ENCODE measurements around the gene LIPA.
"Not testable (repeated sequence)": the region's sequence is repeated elsewhere in the genome, so short reads cannot be mapped to it uniquely, and the experiment has no call there.

Gene LIPA

GRCh38 chr10:89251409-89252224 is at the start of gene LIPA:
LIPA (minus strand) TSS chr10:89251775; CDS start chr10:89247648, 4,127 bp downstream.
- peak; percentile 94 for DNase-seq

GRCh38 chr10:89301232-89301631 is 49.7 kb upstream of the LIPA start:
- no peak for DNase-seq

- DNase-seq: no peak
These were observed 47.5 kb upstream of the LIPA start for GRCh38 chr10:89299031-89299430.

DNA sequence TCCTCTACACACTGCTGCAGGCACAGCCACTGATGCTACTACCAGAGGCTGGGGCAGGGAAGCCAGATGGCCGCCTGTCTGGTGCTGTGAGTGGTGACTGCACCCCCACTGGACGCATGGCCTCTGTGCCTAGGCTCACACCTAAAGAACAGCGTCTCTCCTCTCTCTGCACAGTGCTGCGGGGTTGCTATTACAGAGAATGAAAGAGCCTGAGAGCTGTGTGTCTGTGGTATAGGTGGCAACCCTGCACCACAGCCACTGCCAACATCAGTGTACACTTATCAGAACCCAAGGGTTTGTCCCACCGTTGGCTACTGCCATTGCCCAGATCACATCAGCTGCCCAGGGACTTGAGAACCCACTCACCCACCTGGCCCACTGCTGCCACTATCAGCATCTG is 46.2 kb upstream of the LIPA start:
- DNase-seq: no peak

DNA sequence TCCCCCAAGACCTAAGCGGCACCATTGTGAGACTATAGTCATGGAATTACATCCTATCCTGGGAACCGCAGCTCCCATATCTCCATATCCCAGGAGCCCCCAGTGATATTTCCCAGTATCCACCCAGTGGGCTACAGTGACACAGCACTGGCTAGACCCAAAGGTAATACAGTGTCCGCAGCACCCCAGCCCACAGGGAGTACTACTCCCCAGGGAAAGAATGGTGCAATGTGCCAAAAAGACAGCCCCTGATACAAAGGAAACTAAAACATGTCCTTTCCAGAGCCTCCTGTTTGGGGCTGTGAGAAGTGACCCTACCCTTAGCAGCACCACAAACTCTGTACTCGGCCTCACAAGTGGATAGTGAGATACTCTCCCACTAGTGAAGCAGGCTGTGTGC is 45.8 kb upstream of the LIPA start:
- no peak for DNase-seq

DNA sequence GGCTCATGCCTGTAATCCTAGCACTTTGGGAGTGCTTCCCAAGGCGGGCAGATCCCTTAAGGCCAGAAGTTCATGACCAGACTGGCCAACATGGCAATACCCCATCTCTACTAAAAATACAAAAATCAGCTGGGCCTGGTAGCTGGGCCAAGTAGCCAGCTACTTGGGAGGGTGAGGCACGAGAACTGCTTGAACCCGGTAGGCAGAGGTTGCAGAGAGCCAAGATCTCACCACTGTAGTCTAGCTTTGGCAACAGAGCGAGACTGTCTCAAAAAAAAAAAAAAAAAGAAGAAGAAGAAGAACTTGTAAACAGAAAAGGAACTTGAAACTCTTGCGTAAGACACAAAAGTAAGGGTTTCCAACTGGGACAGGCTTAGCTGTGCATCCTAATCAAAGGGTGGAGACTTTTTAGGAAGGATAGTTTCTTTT is 44.7 kb upstream of the LIPA start:
- no peak for DNase-seq

DNA sequence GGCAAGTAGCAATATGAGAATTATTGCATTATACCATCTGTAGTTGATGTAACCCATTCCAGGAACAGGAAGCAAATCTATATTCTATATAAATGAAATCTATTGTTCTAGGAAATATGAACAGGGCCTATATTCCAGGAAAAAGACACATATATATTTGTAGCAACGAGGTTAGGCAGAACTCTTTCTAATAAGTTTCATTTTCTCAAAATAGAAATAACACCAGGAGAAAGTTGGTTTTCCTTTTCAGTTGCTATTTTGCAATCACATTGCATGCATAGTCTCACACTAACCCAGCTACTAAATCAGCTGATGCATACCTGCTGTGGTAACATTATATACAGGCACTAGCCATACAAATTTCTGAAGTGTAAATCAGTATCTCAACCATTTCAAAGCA is 44.0 kb upstream of the LIPA start:
- DNase-seq: no peak

DNA sequence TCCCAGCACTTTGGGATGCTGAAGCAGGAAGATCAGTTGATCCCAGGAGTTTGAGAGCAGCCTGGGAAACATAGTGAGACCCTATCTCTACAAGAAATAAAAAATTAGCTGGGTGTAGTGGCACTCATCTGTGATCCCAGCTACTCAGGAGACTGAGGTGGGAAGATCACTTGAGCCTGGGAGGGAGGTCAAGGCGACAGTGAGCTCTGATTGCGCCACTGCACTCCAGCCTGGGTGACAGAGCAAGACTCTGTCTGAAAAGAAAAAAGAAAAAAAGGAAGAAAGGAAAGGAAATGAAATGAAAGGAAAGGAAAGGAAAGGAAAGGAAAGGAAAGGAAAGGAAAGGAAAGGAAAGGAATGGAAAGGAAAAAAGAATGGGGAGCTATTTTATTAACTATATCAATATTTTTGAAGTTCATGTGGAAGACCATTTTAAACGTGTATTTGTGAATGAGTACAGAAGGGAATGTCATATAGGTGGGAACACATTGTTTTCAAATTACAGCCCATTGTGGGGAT is 43.2 kb upstream of the LIPA start:
- DNase-seq: no peak

GRCh38 chr10:89285303-89285702 is 33.7 kb upstream of the LIPA start:
- DNase-seq: not testable (repeated sequence)

- not testable (repeated sequence) for DNase-seq
These were observed 33.1 kb upstream of the LIPA start for GRCh38 chr10:89284711-89285110.

DNA sequence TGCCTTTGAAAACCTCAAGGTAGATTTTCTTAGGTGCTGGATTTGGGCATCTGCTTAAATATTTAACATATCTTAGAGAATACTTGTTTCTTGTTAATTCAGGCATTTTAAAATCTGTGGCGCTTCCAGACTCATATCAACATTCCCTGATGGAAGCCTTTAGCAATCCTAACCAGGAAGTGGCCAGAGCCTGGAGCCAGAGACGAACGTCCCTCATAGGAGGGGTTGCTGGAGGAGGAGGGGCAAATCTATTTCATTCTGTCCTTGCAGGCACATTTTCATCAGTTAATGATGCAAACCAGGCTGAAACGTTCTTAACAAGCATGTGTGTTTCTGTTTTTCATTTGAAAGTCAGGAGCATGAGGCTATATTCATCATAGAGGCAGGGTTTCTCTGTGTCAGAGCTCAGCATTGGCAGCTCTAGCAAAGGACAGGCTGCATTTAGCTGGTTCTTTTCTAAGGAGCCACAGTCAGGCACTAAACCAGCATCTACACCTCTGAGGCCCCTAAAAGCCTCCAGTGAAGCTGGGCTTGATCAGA is 32.4 kb upstream of the LIPA start:
- DNase-seq: no peak

DNA sequence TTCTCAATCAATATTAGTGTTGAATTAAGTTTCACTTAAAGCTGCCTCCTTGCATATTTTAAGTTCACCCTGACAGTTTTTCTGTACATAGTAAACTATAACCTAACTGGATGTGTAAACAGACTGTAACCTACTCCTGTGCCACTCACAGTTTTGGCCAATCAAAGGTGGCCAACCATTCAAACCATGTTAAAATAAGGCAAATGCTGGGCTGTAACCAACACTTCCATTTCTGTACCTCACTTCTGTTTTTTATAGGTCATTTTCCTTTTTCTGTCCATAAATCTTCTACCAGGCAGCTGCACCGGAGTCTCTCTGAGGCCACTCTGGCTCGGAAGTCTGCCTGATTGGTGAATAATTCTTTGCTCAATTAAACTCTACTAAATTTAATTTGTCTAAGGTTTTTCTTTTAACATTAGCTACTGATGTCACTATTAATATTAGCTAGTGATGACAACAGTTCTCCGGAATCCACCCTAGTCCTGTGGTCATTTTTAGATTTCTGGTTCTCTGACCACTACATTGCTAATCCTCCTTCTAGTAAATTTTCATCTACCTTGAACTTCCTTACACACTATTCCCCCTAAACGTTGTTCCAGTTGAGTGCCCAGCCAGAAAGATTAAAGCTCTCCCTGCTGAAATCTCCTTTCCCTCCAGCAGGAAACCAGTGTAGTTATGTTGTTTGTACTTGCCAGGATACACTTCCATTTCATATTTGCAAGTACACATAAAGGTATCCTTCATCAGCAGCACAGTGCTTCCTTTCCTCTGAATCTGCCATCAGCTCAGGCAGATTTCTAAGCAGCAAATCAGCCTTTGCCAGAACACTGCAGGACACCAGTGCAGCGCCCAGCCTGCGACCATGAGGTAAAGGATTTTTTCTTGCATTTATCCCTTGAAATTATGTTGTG is 31.7 kb upstream of the LIPA start:
- DNase-seq: no peak

GRCh38 chr10:89281606-89282395 is 30.2 kb upstream of the LIPA start:
- no peak for DNase-seq

DNA sequence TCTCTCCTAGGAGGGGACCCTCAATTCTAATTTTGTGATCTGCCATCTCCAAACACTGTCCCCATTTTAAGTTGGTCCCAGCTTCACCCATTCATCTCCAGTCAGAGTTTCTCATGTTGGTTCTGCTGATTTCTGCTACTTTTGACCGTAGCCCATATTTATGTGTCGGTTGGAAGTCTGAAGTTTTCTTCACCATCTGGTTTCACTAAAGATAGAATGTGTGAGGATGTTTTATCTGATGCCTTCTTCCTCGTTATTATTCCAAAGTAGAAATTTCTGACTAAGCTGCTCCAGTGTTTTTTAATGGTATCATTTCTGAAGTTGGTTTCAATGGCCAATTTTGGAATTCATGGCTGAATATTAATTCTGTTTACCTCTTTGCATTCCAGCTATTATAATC is 28.9 kb upstream of the LIPA start:
- DNase-seq: no peak

DNA sequence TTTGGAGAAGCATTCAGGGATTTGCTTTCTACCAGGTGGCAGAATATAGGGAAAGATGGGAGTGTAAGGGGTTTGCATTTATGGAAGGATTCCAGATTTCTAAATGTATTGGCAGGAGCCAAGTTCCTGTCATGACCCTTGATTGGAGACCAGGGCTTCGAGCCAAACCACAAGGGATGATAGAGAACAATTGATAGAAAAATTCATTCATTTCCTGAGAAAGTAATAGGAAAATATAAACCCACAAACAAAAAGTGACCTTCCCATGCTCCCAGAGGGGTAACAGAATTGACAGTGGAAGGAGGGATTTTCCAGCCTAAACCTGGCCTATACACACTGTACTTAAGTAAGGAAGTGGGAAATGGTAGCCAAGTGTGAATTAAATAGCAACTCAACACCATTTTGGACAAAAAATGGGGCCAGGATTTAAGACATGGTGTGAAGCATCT is 27.9 kb upstream of the LIPA start:
- no peak for DNase-seq

- no peak for DNase-seq
These were observed 27.4 kb upstream of the LIPA start for GRCh38 chr10:89278900-89279392.

DNA sequence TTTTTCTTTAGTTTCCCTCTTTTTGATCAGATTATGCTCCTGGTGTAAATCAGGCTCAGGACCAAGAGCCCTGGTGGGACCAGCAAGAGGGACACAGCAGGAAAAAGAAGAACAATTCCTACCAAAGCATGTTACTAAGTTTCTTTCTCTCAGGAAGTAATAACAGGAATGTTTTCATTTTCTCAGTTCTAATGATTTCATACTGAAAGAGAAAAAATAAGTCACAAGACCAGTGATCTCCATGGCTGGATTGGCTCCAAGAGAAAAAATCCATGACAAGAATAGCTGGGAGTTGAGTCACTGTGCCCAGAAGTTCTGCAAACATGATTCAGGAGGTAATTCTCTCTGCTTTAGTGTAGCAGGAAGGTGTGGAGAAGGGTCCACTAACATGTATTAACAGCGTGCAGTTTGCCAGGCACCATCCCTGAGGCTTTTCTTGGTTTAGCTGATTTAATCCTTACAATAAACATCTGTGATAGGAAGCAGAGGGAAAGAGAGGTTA is 26.5 kb upstream of the LIPA start:
- no peak for DNase-seq

DNA sequence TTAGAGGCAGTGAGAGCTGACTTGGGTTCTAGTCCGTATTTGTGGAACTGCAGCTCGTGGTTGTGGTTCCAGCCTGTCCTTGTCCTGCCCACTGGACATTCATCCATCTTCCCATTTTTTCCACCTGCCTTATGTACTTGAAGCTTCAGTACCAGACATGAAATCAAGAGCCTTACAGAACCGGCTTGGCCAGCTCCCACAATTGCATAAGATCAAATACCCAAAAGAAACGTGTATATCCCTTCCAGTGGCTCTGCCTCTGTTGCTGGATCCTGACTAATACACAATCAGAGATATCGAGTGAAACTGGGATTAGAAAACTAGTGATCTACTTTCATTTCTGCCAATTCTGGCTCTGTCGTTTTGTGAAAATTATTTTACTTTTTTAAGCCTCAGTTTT is 23.8 kb upstream of the LIPA start:
- no peak for DNase-seq

- no peak for DNase-seq
These were observed 23.4 kb upstream of the LIPA start for GRCh38 chr10:89274928-89275327.

DNA sequence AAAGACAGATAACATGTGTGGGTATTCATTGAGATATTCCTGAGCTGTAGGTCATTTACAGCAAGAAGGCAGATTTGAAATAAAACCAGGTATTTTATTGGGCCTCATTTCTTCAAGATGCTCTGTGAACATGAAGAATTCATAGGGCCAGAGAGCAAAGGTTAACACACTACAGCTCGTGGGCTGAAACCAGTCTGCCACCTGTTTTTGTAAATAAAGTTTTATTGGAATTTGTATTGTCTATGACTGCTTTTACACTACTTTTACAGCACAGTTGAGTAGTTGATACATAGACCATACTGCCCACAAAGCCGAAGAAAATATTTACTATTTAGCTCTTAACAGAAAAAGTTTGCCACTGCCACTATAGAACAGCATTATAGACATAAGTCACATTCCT is 22.1 kb upstream of the LIPA start:
- no peak for DNase-seq

GRCh38 chr10:89271532-89271931 is 20.0 kb upstream of the LIPA start:
- no peak for DNase-seq

DNA sequence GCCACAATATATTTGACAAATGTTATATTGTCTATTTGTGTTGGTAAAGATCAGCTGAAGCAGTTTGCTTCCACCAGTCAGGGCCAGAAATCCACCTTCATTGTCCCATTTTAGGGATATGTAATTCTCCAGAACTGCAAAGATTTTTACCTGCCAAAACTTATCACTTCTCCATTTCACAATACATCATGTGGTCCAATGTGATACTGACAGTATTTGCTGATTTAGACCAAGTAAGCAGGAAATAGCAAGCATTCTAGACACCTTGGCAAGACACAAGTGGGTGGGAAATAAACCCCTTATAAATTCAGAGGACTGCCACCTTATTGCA is 18.5 kb upstream of the LIPA start:
- DNase-seq: no peak
